ENCODE measurements around the gene HOXA13.

The HOXA13 gene

DNA sequence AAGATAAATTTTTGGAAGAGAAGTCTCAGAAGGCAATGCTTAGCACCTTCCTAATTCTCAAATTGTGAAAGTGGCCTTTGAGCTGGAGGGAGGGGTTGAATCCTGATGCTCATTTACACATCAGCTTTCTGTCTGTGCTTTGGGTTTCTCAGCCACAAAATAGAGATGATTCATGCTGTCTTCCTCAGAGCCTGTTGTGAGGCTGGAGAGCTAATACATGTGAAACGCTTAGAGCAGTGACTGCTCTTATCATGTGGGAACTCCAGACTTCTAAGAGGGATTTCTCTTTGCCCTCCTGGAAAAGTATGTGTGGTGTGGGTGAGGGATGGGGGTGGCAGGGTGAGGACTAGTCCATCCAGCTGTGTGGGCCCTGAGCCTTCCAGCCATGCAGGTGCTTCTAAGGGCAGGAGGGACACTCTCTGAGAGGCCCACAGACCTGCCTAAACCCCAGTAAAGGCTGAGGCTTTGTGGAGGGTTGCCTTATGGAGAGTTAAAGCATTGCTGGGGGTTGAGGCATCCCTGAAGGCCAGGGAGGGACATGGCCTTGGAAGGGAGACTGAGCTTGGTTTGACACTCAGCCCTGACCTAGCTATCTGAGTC lies 37.9 kb upstream of the HOXA13 start:
- DNase-seq (ENCODE audit: low read depth) = no peak

DNA sequence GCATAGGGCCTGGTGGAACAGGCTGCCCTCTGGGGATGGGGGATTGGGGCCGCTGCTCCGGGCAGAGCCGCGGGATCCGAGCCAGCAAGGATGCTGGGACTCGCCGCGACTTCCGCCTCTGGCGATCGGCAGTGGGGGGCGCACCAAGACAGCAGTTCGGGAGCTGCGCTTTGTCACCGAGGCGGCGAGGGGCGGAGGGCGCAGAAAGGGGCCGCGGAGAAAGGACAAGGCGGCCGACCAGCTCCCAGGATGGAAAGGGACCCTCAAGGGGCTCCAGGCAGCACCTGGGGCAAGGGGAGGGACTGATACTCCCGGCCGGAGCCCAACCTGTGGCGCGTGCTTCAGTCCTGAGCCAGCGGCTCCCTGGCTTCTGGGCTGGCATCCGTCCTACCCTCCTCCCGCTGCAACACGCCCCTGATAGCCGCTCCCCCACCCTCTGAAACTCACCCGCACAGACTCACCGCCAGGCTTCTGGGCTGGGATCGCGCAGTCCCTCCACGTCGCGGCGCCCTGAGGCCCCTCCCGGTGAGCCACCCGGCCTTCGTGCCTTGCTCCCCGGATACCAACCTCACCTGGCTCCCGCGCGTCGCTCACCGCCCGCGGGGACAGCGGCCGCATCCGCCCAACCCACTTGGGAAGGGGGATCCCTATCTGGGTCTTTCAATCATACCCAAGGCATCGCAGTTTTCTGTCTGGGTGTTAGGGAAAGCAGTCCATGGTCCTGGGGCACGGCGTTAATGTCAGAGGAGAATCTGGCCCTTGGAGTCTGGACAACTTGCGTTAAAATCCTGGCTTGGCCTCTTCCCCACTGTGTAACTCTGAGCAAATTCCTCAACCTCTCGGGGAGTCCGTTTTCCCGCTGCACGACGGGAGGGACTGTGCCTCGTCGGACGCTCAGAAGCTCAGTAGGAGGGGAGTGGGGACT lies 35.8 kb upstream of the HOXA13 start:
- no peak for DNase-seq (ENCODE audit: low read depth)

- DNase-seq (ENCODE audit: low read depth) = no peak
These were observed 29.6 kb upstream of the HOXA13 start for GRCh38 chr7:27229448-27229847.

DNA sequence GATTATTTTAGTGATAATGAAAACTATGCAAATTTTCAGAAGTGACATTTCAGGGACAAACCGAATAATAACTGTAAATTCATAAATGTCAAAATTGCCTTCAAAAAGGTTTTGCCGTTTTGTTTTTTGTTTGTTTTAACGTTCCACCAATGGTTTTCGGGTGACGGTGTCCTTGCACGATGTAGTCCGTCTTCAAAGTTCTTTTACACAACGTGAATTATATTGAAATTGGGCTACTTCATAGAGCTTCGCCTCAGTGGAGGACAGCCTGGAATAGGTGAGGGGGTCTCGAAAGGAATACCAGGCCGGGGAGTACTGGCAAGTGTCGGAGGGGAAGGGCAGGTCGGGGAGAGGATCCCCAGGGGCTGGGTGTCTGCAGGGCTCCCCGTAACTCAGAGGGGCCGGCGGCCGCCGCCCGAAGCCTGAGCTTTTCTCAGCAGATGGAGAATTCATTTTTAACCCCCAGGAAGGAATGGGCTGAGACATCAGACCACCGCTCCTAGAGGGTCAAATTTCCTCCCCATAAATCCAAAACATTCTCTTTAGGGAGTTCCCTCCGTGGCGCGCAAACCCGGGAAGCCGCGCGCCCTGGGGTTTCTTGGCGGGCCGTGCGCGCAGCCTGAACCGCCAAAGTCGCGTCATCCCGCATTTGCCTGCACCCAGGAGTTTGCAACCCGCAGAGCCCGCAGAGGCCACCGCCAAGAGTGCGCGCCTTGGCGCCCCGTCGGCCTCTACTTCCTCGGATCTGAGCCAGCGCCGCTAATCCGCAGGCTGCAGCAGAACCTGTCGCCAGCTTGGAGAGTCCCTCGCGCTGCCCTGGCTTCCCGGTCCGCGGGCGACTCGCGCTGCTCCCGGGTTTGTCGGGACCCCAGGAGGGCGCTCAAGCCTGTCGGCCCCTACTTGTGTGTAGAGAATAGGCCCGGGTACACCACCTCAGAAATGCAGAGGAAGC lies 25.4 kb upstream of the HOXA13 start:
- DNase-seq (ENCODE audit: low read depth) = no peak

- no peak for DNase-seq (ENCODE audit: low read depth)
These were observed 24.2 kb upstream of the HOXA13 start for GRCh38 chr7:27223941-27224575.

GRCh38 chr7:27221201-27221797 lies 21.4 kb upstream of the HOXA13 start:
- no peak for DNase-seq (ENCODE audit: low read depth)

DNA sequence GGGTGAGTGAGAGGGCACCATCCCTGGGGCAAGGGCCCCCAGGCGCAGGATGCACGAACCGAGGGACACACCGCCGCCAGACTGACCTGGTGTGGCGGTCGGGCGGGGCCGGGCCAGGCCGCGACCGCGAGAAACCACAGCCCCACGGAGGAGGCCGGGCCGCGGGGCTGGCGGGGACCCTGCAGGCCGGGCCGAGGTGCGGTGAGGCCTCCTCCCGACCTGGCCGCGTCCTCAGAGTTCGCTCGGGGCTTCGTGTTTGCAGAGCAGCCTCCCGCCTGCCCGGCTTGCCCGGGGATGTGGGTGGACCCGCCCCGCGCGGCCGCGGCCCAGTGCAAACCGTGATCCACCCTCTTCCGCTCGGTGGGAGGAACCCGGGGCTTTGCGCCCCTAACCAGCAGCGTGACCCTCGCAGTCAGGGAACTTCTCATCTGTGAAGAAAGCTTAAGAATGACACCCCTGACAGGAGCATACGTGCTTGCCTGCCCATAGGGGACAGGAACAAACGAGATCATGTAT lies 20.6 kb upstream of the HOXA13 start:
- no peak for DNase-seq (ENCODE audit: low read depth)

DNA sequence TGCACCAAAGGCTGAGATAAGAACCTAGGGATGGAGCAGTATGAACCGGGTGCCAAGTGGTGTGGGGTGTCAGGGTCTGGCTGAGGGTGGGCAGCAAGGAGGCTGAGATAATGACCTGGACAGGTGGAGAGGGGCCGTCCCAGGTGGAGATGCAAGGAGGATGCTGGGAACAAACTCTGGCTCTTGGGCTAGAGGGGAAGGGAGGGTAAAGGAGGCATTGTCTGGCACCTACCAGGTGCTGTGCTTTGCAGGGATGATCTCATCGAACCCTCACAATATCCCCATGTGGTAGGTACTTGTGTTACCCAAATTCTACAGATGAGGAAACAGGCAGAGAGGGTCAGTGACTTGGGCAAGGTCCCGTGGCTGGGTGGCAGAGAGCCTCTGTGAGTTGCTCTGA lies 19.9 kb upstream of the HOXA13 start:
- no peak for DNase-seq (ENCODE audit: low read depth)

GRCh38 chr7:27217951-27218350 lies 18.1 kb upstream of the HOXA13 start:
- no peak for DNase-seq (ENCODE audit: low read depth)

- DNase-seq (ENCODE audit: low read depth) = no peak
These were observed 15.5 kb upstream of the HOXA13 start for GRCh38 chr7:27215356-27215755.

DNA sequence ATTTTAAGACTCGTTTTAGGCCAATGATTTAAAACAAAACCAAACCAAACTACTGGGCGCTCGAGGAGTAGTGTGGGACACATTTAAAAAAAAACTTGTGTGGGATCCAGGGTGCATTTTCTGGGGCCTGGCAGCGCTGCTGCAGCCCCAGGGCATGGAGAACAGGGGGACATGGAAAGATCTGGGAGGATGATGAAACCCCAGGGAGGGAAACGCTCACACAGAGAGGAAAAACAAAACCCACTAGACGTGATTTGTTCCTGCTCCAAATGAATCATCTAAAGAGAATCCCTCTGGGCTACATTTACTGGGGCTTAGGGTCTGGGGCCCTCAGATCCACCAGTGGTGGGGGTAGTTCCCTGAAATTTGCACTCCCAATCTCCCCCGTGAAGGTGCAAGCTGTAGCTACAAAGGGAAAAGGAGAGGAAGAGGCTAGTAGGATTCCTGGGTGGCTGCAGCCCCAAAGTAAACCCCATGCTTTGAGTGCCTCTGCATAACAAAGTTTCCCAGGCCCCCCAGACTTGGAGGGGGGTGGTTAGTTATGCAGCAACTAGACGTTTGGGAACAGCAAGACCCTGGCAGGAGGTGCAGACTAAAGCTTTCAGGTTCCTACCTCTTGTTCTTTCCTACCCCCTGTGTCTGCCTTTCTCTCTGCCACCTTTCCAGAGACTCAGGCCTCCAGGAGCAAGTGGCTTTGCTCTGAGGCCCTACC lies 14.5 kb upstream of the HOXA13 start:
- no peak for DNase-seq (ENCODE audit: low read depth)

GRCh38 chr7:27213433-27214238 lies 13.7 kb upstream of the HOXA13 start:
- no peak for DNase-seq (ENCODE audit: low read depth)

DNA sequence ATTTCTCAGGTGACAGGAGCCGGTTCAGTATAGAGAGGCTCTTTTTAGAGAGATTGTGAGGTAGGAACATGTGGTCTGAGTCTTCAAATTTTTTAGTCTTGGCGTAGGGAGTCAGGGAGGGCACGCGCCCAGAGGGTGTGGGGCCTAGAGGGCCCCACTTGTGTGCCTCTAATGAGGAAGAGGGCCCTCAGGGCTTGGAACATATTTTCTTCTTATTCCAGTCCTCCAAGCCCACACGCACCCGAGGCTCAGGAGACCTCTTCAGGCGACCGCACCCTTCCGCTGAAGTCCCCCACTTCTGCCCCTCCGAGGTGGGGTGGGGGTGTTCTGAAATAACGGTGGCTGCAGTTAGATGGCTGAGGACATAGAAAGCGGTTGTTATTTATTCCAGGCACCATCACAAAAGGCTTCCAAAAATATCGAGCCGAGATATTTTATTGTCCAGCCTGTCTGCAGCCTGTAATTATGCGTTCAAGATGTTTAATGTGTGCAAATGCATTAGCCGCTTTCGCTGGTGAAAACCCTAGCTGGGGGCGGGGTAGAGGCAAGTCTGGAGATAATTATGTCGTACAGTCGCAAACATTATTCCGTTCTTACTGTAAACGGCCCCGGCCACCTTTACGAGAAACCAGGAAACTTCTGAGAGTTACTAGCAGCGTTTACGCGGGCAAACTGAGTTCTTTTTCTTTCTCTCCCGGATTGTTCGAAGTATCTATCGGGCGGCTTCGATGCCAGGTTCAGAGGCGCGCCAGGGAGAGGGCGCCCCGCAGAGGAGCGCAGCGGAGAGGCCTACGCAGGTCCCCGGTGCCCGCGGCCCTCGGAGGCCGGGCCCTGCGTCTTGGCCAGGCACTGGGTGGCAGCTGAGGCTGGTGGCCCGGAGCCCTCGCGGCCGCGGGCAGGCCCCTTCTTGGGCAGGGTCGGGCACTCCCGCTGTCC lies 12.9 kb upstream of the HOXA13 start:
- no peak for DNase-seq (ENCODE audit: low read depth)

DNA sequence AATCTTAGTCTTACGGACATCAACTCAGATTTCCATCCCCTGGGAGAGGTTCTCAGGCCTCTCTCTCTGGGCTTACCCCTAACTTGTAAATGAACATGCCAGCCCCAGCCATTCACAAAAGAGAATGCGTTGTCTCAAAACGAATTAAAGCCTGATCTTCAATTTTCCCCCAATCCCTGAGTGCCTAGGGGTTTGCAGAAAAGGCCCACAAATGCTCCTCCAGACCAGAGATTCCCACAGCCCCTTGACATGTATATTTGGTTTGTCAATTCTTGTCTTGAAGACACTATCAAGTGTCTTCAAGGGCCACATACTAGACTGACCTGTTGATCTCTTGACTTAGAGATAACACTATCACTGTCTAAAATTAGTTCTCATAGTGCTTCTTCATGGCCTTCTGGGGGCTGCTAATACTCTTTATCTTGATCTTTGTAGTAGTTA lies 11.9 kb upstream of the HOXA13 start:
- no peak for DNase-seq (ENCODE audit: low read depth)

GRCh38 chr7:27211084-27211446 lies 11.2 kb upstream of the HOXA13 start:
- no peak for DNase-seq (ENCODE audit: low read depth)

DNA sequence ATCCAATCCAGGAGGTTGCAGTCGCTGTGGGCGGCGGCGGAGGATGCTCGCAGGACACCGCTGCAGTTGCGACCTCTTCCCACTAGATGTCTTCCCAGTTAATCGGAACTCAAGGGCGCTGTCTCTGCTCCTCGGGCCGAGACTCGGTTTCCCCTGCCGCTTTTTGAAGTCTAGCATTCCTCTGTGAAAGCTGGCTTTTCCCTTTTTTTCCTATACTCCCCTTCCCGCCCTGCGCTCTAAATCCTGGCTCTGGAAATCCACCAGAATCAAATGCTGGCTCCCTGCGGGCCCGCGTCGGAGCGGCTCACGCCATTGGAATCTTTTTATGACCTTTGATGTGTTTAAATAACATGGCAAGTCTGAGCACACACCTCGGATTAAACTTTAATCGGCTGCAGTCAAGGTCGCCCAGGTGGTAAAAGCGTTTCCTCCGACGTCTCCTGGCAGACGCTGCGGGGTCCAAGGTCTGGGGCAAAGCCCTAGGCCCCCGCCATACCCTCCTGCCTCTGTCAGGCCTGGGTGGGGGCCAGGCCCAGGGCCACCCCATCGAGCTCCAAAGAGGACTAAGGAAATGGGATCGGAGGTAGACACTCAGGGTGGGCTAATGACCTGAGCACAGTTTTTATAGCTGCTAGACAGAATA lies 10.7 kb upstream of the HOXA13 start:
- DNase-seq (ENCODE audit: low read depth) = no peak

GRCh38 chr7:27209933-27210440 lies 10.1 kb upstream of the HOXA13 start:
- no peak for DNase-seq (ENCODE audit: low read depth)

- no peak for DNase-seq (ENCODE audit: low read depth)
These were observed 9.1 kb upstream of the HOXA13 start for GRCh38 chr7:27208998-27209397.
